Naive thymus-derived CD4-positive, alpha-beta T cell (primary cell): ENCODE data around the gene TPGS1. TPM values are rescaled to one million over a fixed set of nuclear protein-coding genes. Genes with fewer than 3 reads are reported as not detected.

Experiments
- ATAC-seq: fragments of 150-1000 bp; cut with Tn5 transposase; 2 replicates; pipeline ENCODE4 v1.10.0; 2021; ENCODE audit warnings: mild to moderate bottlenecking, moderate library complexity
- CTCF ChIA-PET: fragments of 350-600 bp; sonication (Branson Sonifier 250); formaldehyde crosslinking; loops from one replicate; lab custom pipeline; 2021; ENCODE audit warnings: antibody characterized with exemption; lab: Charles Lee
- POLR2A ChIA-PET: fragments of 350-600 bp; sonication (Branson Sonifier 250); formaldehyde crosslinking; loops from one replicate; lab custom pipeline; 2021; ENCODE audit warnings: antibody characterized with exemption, inconsistent platforms; lab: Charles Lee
- DNase-seq, 9 donors: peaks; one replicate each; pipeline versions ENCODE4 v3.0.0 to v3.0.0-alpha.2; 2020 to 2022; ENCODE audit warnings: mixed read lengths in 1 of 9
- H3K27ac ChIP-seq: one replicate; pipeline ENCODE4 v1.7.0; 2013; ENCODE audit warnings: mild to moderate bottlenecking, low read depth, low read length, moderate library complexity
- H3K27me3 ChIP-seq, 2 donors: one replicate each; pipeline ENCODE4 v1.7.0; 2013; ENCODE audit warnings: low read length in 2 of 2, mild to moderate bottlenecking in 2 of 2, moderate library complexity in 2 of 2; ENCODE audit not compliant: control insufficient read depth in 2 of 2, insufficient read depth in 2 of 2
- H3K36me3 ChIP-seq, 3 experiments: 1 replicate in 2 of 3; 2 replicates in 1 of 3; pipeline ENCODE4 v1.7.0; 2013; ENCODE audit warnings: low read length in 3 of 3, mild to moderate bottlenecking in 3 of 3, moderate library complexity in 1 of 3; ENCODE audit not compliant: insufficient read depth in 3 of 3, control insufficient read depth in 2 of 3
- H3K4me1 ChIP-seq, 2 donors: one replicate each; pipeline ENCODE4 v1.7.0; 2013; ENCODE audit warnings: low read length in 2 of 2, mild to moderate bottlenecking in 2 of 2, moderate library complexity in 1 of 2; ENCODE audit not compliant: control insufficient read depth in 2 of 2, insufficient read depth in 2 of 2
- H3K4me3 ChIP-seq: 2 replicates; pipeline ENCODE4 v1.7.0; 2013; ENCODE audit warnings: mild to moderate bottlenecking, low read length
- H3K9me3 ChIP-seq, 3 experiments: 1 replicate in 2 of 3; 2 replicates in 1 of 3; pipeline ENCODE4 v1.7.0; 2013; ENCODE audit warnings: low read length in 3 of 3; ENCODE audit not compliant: control insufficient read depth in 2 of 3
- H3K27ac Mint-ChIP-seq, 9 donors: one replicate each; pipeline ENCODE4 v1.8.0; 2020 to 2022; ENCODE audit warnings: mixed read lengths in 9 of 9, mild to moderate bottlenecking in 8 of 9, moderate library complexity in 5 of 9, inconsistent platforms in 2 of 9
- H3K27me3 Mint-ChIP-seq, 5 donors: one replicate each; pipeline ENCODE4 v1.8.0; 2021 to 2022; ENCODE audit warnings: mixed read lengths in 5 of 5, mild to moderate bottlenecking in 1 of 5
- H3K36me3 Mint-ChIP-seq, 5 donors: one replicate each; pipeline ENCODE4 v1.8.0; 2020 to 2022; ENCODE audit warnings: mixed read lengths in 5 of 5, mild to moderate bottlenecking in 3 of 5, inconsistent platforms in 1 of 5
- H3K4me1 Mint-ChIP-seq, 7 donors: one replicate each; pipeline ENCODE4 v1.8.0; 2020 to 2022; ENCODE audit warnings: mixed read lengths in 7 of 7, mild to moderate bottlenecking in 3 of 7, inconsistent platforms in 1 of 7
- H3K4me3 Mint-ChIP-seq, 10 donors: one replicate each; pipeline ENCODE4 v1.8.0; 2020 to 2022; ENCODE audit warnings: mild to moderate bottlenecking in 10 of 10, mixed read lengths in 10 of 10, moderate library complexity in 6 of 10, inconsistent platforms in 2 of 10
- H3K9me3 Mint-ChIP-seq, 11 donors: one replicate each; pipeline ENCODE4 v1.8.0; 2020 to 2022; ENCODE audit warnings: mixed read lengths in 11 of 11, mild to moderate bottlenecking in 4 of 11, inconsistent platforms in 1 of 11, moderate library complexity in 1 of 11
- intact Hi-C, 2 donors: fragments of 100-400 bp; cut with micrococcal nuclease; formaldehyde crosslinking; loops; one replicate each; pipeline ENCODE4 v1.15.1; 2023
- polyA plus RNA-seq, 2 donors: library from polyadenylated mRNA; unstranded; fragments of 300-500 nt; fragmentation: Illumina TruSeq; gene quantifications; one replicate each; pipeline ENCODE4 v1.2.3, GENCODE V29; 2021
- total RNA-seq, 6 experiments: library from RNA in 5 of 6; stranded (reverse) in 5 of 6; gene quantifications; 1 replicate in 5 of 6; 2 replicates in 1 of 6; pipeline ENCODE4 v1.2.3 and lab custom pipeline; 2021 to 2026

Gene TPGS1
- total and polyA plus RNA-seq, 7 experiments from 2014 or later = 21.6 to 36.4 (median 24.2) TPM

GRCh38 chr19:536881-537404 is 29.6 kb downstream of the TPGS1 start:
- Mint-ChIP-seq H3K36me3 (peaks cover 0 to 8% (median 4%) of the 10 kb centered on the region in 5 donors), H3K4me1 (peaks cover 8 to 25% (median 16%) of the 10 kb centered on the region in 7 donors), H3K27me3 (no peaks in the 10 kb centered on the region), H3K27ac (no peak overlapping the region), H3K4me3 (no peak overlapping the region), H3K9me3 (no peaks in the 10 kb centered on the region)
- H3K9me3 ChIP-seq = no peaks in the 10 kb centered on the region
- H3K4me3 ChIP-seq = no peak overlapping the region
- ATAC-seq (no peak), DNase-seq (no peak)
- peaks cover 8 to 9% of the 10 kb centered on the region in 2 donors for H3K4me1 ChIP-seq
- CTCF ChIA-PET = no interaction called here
- intact Hi-C loops = no loop called here
- no peaks in the 10 kb centered on the region for H3K27me3 ChIP-seq
- no peak overlapping the region for H3K27ac ChIP-seq
- peaks cover 0 to 61% (median 5%) of the 10 kb centered on the region in 3 experiments for H3K36me3 ChIP-seq
- POLR2A ChIA-PET = no interaction called here

DNA sequence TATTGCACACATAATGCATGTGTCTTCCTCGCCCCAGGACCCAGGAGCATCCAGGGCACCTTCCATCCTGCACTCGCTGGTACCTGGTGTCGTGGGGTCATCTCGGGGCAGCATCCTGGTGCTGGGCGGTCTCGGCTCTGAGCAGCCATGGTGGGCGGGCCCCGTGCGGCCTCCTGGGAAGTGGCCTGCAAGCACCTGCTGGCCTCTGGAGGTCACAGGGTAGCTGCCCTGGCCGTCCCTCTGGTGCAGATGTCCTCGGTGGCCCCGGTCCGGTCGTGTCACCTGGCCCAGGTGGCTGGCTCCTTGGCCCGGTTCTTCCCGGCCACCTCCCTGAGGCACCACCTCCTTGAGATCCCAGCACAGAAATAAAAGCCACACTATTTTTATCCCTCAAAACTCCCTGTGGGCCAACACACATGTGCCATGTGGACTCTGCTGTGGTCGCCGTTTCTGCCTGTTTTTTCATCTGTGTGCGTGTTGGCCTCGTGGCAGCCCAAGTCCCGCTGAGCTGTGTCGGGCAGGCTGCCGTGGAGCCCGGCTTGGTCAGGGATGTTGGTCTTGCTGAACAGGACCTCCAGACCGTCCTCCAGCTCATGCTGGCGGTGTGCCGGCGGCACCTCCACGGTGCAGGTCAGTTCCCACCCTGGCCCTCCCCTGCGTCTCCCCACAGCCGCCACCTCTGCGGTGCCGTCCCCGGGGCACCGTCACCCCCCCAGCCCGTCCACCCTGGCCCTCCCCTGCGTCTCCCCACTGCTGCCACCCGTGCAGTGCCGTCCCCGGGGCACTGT is 31.5 kb downstream of the TPGS1 start:
- no peak for ATAC-seq
- Mint-ChIP-seq H3K27me3 (no peaks in the 10 kb centered on the region), H3K27ac (no peak overlapping the region), H3K36me3 (peaks cover 0 to 9% (median 4%) of the 10 kb centered on the region in 5 donors), H3K9me3 (no peaks in the 10 kb centered on the region), H3K4me3 (no peak overlapping the region), H3K4me1 (peaks cover 4 to 21% (median 12%) of the 10 kb centered on the region in 7 donors)
- no peak overlapping the region for H3K4me3 ChIP-seq
- ChIA-PET CTCF (no interaction called here), POLR2A (interaction anchor here (0.6 to 0.8 kb wide), 2 partner anchors 37 to 50 kb away, joined by 3 read pairs; no protein-coding TSS in a partner anchor)
- peaks cover 0 to 63% (median 5%) of the 10 kb centered on the region in 3 experiments for H3K36me3 ChIP-seq
- no peaks in the 10 kb centered on the region for H3K27me3 ChIP-seq
- H3K27ac ChIP-seq = no peak overlapping the region
- H3K9me3 ChIP-seq = no peaks in the 10 kb centered on the region
- no peak for DNase-seq
- peaks cover 6 to 7% of the 10 kb centered on the region in 2 donors for H3K4me1 ChIP-seq
- intact Hi-C loops = no loop called here

GRCh38 chr19:539429-540030 is 32.2 kb downstream of the TPGS1 start:
- Mint-ChIP-seq H3K4me3 (no peak overlapping the region), H3K4me1 (peaks cover 4 to 23% (median 14%) of the 10 kb centered on the region in 7 donors), H3K9me3 (no peaks in the 10 kb centered on the region), H3K36me3 (peaks cover 0 to 10% (median 4%) of the 10 kb centered on the region in 5 donors), H3K27me3 (no peaks in the 10 kb centered on the region), H3K27ac (no peak overlapping the region)
- intact Hi-C loops = no loop called here
- POLR2A ChIA-PET = no interaction called here
- no peaks in the 10 kb centered on the region for H3K27me3 ChIP-seq
- no peak for DNase-seq
- H3K36me3 ChIP-seq = peaks cover 0 to 63% (median 5%) of the 10 kb centered on the region in 3 experiments
- no peak overlapping the region for H3K4me3 ChIP-seq
- peaks cover 5 to 6% of the 10 kb centered on the region in 2 donors for H3K4me1 ChIP-seq
- CTCF ChIA-PET = no interaction called here
- H3K27ac ChIP-seq = no peak overlapping the region
- ATAC-seq = no peak
- H3K9me3 ChIP-seq = no peaks in the 10 kb centered on the region

DNA sequence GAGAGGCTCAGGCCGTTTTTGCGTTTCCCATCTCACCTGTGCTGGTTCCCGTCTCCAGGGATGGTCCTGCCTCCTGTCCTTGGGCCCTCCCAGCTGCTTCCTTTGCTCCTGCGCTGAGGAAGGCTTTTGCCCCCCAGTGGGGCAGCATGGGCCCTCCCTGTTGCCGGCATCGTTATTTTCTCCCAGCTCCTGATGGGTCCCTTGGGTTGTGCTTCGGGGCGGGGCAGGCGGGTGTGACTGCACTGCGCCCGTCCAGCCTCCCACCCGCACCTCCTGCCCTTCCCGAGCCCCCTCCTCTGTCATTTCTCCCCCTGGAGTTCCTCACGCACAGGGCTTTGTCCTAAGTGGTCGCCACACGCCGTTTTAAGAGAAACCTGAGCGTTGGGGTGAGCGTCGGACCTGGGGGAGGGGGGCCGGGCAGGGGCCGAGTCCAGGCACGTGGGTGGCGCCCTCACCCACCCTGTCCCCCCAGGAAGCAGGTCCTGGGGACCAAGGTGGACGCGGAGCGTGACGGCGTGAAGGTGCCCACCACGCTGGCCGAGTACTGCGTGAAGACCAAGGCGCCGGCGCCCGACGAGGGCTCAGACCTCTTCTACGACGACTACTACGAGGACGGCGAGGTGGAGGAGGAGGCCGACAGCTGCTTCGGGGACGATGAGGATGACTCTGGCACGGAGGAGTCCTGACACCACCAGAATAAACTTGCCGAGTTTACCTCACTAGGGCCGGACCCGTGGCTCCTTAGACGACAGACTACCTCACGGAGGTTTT is 33.8 kb downstream of the TPGS1 start:
- intact Hi-C loops = no loop called here

GRCh38 chr19:541699-542098 is 34.4 kb downstream of the TPGS1 start:
- H3K27me3 Mint-ChIP-seq = no peaks in the 10 kb centered on the region
- H3K4me1 ChIP-seq = peaks cover 5 to 10% of the 10 kb centered on the region in 2 donors
- H3K9me3 Mint-ChIP-seq = no peaks in the 10 kb centered on the region
- H3K4me3 ChIP-seq = no peak overlapping the region
- intact Hi-C loops = no loop called here
- H3K36me3 ChIP-seq = peaks cover 0 to 44% (median 5%) of the 10 kb centered on the region in 3 experiments
- ATAC-seq (no peak), DNase-seq (no peak)
- H3K27ac Mint-ChIP-seq = no peak overlapping the region
- H3K36me3 Mint-ChIP-seq = peaks cover 0 to 10% (median 4%) of the 10 kb centered on the region in 5 donors
- H3K4me1 Mint-ChIP-seq = peaks cover 4 to 26% (median 21%) of the 10 kb centered on the region in 7 donors
- CTCF ChIA-PET = interaction anchor here (0.6 to 1.5 kb wide), 2 partner anchors 9 to 99 kb away, joined by 3 to 5 read pairs; no protein-coding TSS in a partner anchor
- H3K4me3 Mint-ChIP-seq = no peak overlapping the region
- H3K27me3 ChIP-seq = no peaks in the 10 kb centered on the region
- no peaks in the 10 kb centered on the region for H3K9me3 ChIP-seq
- H3K27ac ChIP-seq = no peak overlapping the region
- POLR2A ChIA-PET = no interaction called here

More for the DNA sequence above, 33.8 kb downstream of the TPGS1 start:
- Mint-ChIP-seq H3K4me1 (peaks cover 4 to 26% (median 22%) of the 10 kb centered on the region in 7 donors), H3K27ac (no peak overlapping the region), H3K36me3 (peaks cover 0 to 10% (median 4%) of the 10 kb centered on the region in 5 donors), H3K9me3 (no peaks in the 10 kb centered on the region), H3K27me3 (no peaks in the 10 kb centered on the region), H3K4me3 (no peak overlapping the region)
- ATAC-seq = no peak
- Histone ChIP-seq H3K27ac (no peak overlapping the region), H3K4me3 (no peak overlapping the region), H3K9me3 (no peaks in the 10 kb centered on the region), H3K27me3 (no peaks in the 10 kb centered on the region), H3K36me3 (peaks cover 0 to 51% (median 5%) of the 10 kb centered on the region in 3 experiments), H3K4me1 (peaks cover 5 to 10% of the 10 kb centered on the region in 2 donors)
- CTCF ChIA-PET = interaction anchor here (0.6 kb wide), 2 partner anchors 38 to 100 kb away, joined by 3 read pairs; no protein-coding TSS in a partner anchor
- no peak for DNase-seq
- POLR2A ChIA-PET = no interaction called here
